HEK293 (cell line): ENCODE data around the gene EMP1.

Experiments used
- BCL11B ChIP-seq: fragments of 450-650 bp; formaldehyde crosslinking; IDR thresholded peaks from 2 replicates; pipeline ENCODE4 v1.5.1; 2016; ENCODE audit warnings: low read depth, missing biosample characterization, missing genetic modification characterization
- GLI2 ChIP-seq: fragments of 450-650 bp; formaldehyde crosslinking; IDR thresholded peaks from 2 replicates; pipeline ENCODE4; 2017; ENCODE audit warnings: missing biosample characterization, missing genetic modification characterization, low read depth, borderline replicate concordance
- GLIS1 ChIP-seq: fragments of 450-650 bp; formaldehyde crosslinking; IDR thresholded peaks from 2 replicates; pipeline ENCODE4 v1.5.1; 2016; ENCODE audit warnings: missing biosample characterization, missing genetic modification characterization
- KLF16 ChIP-seq: fragments of 450-650 bp; formaldehyde crosslinking; IDR thresholded peaks from 2 replicates; pipeline ENCODE4 v1.5.1; 2017; ENCODE audit warnings: missing biosample characterization, missing genetic modification characterization
- KLF8 ChIP-seq: fragments of 450-650 bp; formaldehyde crosslinking; IDR thresholded peaks from 2 replicates; pipeline ENCODE4 v1.5.1; 2016; ENCODE audit warnings: missing biosample characterization, missing genetic modification characterization
- SP2 ChIP-seq: fragments of 450-650 bp; formaldehyde crosslinking; IDR thresholded peaks from 2 replicates; pipeline ENCODE4 v1.5.1; 2016; ENCODE audit warnings: missing biosample characterization, missing genetic modification characterization
- SP7 ChIP-seq: fragments of 450-650 bp; formaldehyde crosslinking; IDR thresholded peaks from 2 replicates; pipeline ENCODE4 v1.5.1; 2016; ENCODE audit warnings: missing biosample characterization, missing genetic modification characterization
- YY2 ChIP-seq: fragments of 450-650 bp; formaldehyde crosslinking; IDR thresholded peaks from 2 replicates; pipeline ENCODE4 v1.5.1; 2016; ENCODE audit warnings: missing biosample characterization, missing genetic modification characterization
- ZBTB21 ChIP-seq: fragments of 450-650 bp; formaldehyde crosslinking; IDR thresholded peaks from 2 replicates; pipeline ENCODE4 v1.5.1; 2017; ENCODE audit warnings: missing biosample characterization, missing genetic modification characterization
- ZBTB8A ChIP-seq: fragments of 450-650 bp; formaldehyde crosslinking; IDR thresholded peaks from 2 replicates; pipeline ENCODE4 v1.5.1; 2016; ENCODE audit warnings: missing biosample characterization, missing genetic modification characterization
- ZFP41 ChIP-seq: fragments of 450-650 bp; formaldehyde crosslinking; IDR thresholded peaks from 2 replicates; pipeline ENCODE4 v1.5.1; 2016; ENCODE audit warnings: missing biosample characterization, missing genetic modification characterization, borderline replicate concordance
- ZIC2 ChIP-seq: fragments of 450-650 bp; formaldehyde crosslinking; IDR thresholded peaks from 2 replicates; pipeline ENCODE4 v1.5.1; 2016; ENCODE audit warnings: missing biosample characterization, missing genetic modification characterization
- ZNF132 ChIP-seq: fragments of 450-650 bp; formaldehyde crosslinking; IDR thresholded peaks from 2 replicates; pipeline ENCODE4 v1.5.1; 2017; ENCODE audit warnings: missing biosample characterization, missing genetic modification characterization, borderline replicate concordance
- ZNF133 ChIP-seq: fragments of 450-650 bp; formaldehyde crosslinking; IDR thresholded peaks from 2 replicates; pipeline ENCODE4 v1.5.1; 2016; ENCODE audit warnings: missing biosample characterization, missing genetic modification characterization
- ZNF175 ChIP-seq: fragments of 450-650 bp; formaldehyde crosslinking; IDR thresholded peaks from 2 replicates; pipeline ENCODE4 v1.5.1; 2016; ENCODE audit warnings: missing biosample characterization, missing genetic modification characterization
- ZNF202 ChIP-seq: fragments of 450-650 bp; formaldehyde crosslinking; IDR thresholded peaks from 2 replicates; pipeline ENCODE4 v1.5.1; 2016; ENCODE audit warnings: missing biosample characterization, missing genetic modification characterization, borderline replicate concordance
- ZNF214 ChIP-seq: fragments of 450-650 bp; formaldehyde crosslinking; IDR thresholded peaks from 2 replicates; pipeline ENCODE4 v1.5.1; 2017; ENCODE audit warnings: missing biosample characterization, mild to moderate bottlenecking, missing genetic modification characterization, borderline replicate concordance
- ZNF221 ChIP-seq: fragments of 450-650 bp; formaldehyde crosslinking; IDR thresholded peaks from 2 replicates; pipeline ENCODE4 v1.5.1; 2017; ENCODE audit warnings: missing biosample characterization, missing genetic modification characterization, borderline replicate concordance
- ZNF223 ChIP-seq: fragments of 450-650 bp; formaldehyde crosslinking; IDR thresholded peaks from 2 replicates; pipeline ENCODE4 v1.5.1; 2016; ENCODE audit warnings: missing biosample characterization, missing genetic modification characterization
- ZNF266 ChIP-seq: fragments of 450-650 bp; formaldehyde crosslinking; IDR thresholded peaks from 2 replicates; pipeline ENCODE4 v1.5.1; 2016; ENCODE audit warnings: missing biosample characterization, missing genetic modification characterization, low read depth
- ZNF311 ChIP-seq: fragments of 450-650 bp; formaldehyde crosslinking; IDR thresholded peaks from 2 replicates; pipeline ENCODE4 v1.5.1; 2017; ENCODE audit warnings: missing biosample characterization, missing genetic modification characterization, borderline replicate concordance
- ZNF335 ChIP-seq: fragments of 450-650 bp; formaldehyde crosslinking; conservative IDR thresholded peaks from 2 replicates; pipeline ENCODE4 v1.5.1; 2016; ENCODE audit warnings: missing biosample characterization, missing genetic modification characterization
- ZNF544 ChIP-seq: fragments of 450-650 bp; formaldehyde crosslinking; IDR thresholded peaks from 2 replicates; pipeline ENCODE4 v1.5.0; 2017; ENCODE audit warnings: missing biosample characterization, missing genetic modification characterization
- ZNF549 ChIP-seq: fragments of 450-650 bp; IDR thresholded peaks from 2 replicates; pipeline ENCODE4 v1.5.1; 2018; ENCODE audit warnings: missing biosample characterization, missing genetic modification characterization, mild to moderate bottlenecking, inconsistent platforms, moderate library complexity
- ZNF610 ChIP-seq: fragments of 450-650 bp; formaldehyde crosslinking; IDR thresholded peaks from 2 replicates; pipeline ENCODE4 v1.5.1; 2016; ENCODE audit warnings: missing biosample characterization, missing genetic modification characterization, borderline replicate concordance
- ZNF623 ChIP-seq: fragments of 450-650 bp; formaldehyde crosslinking; IDR thresholded peaks from 2 replicates; pipeline ENCODE4 v1.5.1; 2016; ENCODE audit warnings: missing biosample characterization, missing genetic modification characterization
- ZNF747 ChIP-seq: fragments of 450-650 bp; formaldehyde crosslinking; IDR thresholded peaks from 2 replicates; pipeline ENCODE4 v1.5.1; 2016; ENCODE audit warnings: missing biosample characterization, missing genetic modification characterization
- ZNF76 ChIP-seq: fragments of 450-650 bp; formaldehyde crosslinking; IDR thresholded peaks from 2 replicates; pipeline ENCODE4; 2016; ENCODE audit warnings: low read depth, missing biosample characterization, missing genetic modification characterization, borderline replicate concordance
- ZNF777 ChIP-seq: fragments of 450-650 bp; formaldehyde crosslinking; IDR thresholded peaks from 2 replicates; pipeline ENCODE4 v1.5.1; 2017; ENCODE audit warnings: missing biosample characterization, missing genetic modification characterization, borderline replicate concordance
- ZNF843 ChIP-seq: fragments of 450-650 bp; formaldehyde crosslinking; IDR thresholded peaks from 2 replicates; pipeline ENCODE4 v1.5.1; 2016; ENCODE audit warnings: missing biosample characterization, missing genetic modification characterization
- TF ChIP-seq, protein P1 (sequence below): fragments of 450-650 bp; formaldehyde crosslinking; IDR thresholded peaks from 2 replicates; pipeline ENCODE4 v1.5.1; 2016; ENCODE audit warnings: missing biosample characterization, missing genetic modification characterization
- TF ChIP-seq, protein P2 (sequence below): fragments of 450-650 bp; IDR thresholded peaks from 2 replicates; pipeline ENCODE4 v1.5.1; 2018; ENCODE audit warnings: missing biosample characterization, missing genetic modification characterization
- TF ChIP-seq, protein P3 (sequence below): fragments of 450-650 bp; formaldehyde crosslinking; IDR thresholded peaks from 2 replicates; pipeline ENCODE4 v1.5.1; 2016; ENCODE audit warnings: missing biosample characterization, missing genetic modification characterization

The EMP1 gene

DNA sequence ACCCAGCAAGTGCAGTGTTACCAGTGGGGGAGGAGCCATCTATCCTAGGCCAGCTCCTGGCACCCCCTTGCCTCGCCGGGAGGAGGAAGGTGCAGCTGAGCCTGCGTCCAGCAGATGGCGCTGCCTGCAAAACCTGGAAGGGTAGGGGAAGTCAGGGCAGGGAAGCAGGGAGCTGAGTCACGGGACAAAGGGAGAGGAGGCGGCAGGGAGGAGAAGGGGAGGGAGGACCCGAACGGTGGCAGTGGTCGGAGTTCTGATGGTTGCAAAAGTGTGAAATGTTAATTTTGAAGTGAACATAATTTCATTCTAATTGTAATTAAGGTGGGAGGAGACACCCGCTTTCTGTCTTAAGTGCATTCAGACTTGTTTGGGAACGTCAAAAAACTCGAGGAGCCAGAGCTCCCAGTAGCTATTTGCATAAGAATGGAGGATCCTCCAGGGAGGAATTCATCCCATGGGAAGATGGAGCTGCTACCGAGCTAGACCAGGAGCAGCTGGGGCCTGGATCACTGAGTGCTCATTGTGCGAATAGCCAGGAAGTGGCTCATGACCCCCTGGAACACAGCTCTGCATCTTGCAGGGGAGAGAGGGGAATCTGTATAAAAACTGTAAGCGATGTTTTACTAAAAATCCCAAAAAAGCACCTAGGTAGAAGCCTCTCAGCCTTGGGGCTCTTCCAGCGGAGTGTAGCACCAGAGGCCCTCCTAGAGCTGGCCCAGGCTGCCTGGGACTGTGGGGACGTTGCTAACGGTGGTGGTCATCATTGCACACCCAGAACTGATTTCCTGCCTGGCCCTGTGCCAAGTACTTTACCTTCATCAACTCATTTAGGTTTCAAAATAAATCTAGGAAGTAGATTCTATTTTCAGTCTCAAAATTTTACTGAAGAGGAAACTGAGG, 59.5 kb downstream of the EMP1 start (continued):
- TF ChIP-seq, protein P1, sequence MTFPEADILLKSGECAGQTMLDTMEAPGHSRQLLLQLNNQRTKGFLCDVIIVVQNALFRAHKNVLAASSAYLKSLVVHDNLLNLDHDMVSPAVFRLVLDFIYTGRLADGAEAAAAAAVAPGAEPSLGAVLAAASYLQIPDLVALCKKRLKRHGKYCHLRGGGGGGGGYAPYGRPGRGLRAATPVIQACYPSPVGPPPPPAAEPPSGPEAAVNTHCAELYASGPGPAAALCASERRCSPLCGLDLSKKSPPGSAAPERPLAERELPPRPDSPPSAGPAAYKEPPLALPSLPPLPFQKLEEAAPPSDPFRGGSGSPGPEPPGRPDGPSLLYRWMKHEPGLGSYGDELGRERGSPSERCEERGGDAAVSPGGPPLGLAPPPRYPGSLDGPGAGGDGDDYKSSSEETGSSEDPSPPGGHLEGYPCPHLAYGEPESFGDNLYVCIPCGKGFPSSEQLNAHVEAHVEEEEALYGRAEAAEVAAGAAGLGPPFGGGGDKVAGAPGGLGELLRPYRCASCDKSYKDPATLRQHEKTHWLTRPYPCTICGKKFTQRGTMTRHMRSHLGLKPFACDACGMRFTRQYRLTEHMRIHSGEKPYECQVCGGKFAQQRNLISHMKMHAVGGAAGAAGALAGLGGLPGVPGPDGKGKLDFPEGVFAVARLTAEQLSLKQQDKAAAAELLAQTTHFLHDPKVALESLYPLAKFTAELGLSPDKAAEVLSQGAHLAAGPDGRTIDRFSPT: no peak
- TF ChIP-seq, protein P2, sequence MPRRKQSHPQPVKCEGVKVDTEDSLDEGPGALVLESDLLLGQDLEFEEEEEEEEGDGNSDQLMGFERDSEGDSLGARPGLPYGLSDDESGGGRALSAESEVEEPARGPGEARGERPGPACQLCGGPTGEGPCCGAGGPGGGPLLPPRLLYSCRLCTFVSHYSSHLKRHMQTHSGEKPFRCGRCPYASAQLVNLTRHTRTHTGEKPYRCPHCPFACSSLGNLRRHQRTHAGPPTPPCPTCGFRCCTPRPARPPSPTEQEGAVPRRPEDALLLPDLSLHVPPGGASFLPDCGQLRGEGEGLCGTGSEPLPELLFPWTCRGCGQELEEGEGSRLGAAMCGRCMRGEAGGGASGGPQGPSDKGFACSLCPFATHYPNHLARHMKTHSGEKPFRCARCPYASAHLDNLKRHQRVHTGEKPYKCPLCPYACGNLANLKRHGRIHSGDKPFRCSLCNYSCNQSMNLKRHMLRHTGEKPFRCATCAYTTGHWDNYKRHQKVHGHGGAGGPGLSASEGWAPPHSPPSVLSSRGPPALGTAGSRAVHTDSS: no peak
- TF ChIP-seq ZNF76 (tag by site-specific recombination): peak; percentile 52; the same call in 1 of the 2 replicates
- TF ChIP-seq ZNF623: no peak
- peak; percentile 55; the same call in 1 of the 2 replicates for TF ChIP-seq ZNF610
- TF ChIP-seq ZNF843 (tag by site-specific recombination): no peak
- no peak for TF ChIP-seq ZFP41
- no peak for TF ChIP-seq ZNF311 (tag by site-specific recombination)
- no peak for TF ChIP-seq ZNF214 (tag by site-specific recombination)
- TF ChIP-seq YY2 (tag by site-specific recombination): no peak; the same call in 1 of the 2 replicates
- TF ChIP-seq GLI2 (tag by site-specific recombination): no peak
- no peak for TF ChIP-seq ZNF175 (tag by site-specific recombination)
- TF ChIP-seq ZBTB8A (tag by site-specific recombination): peak; percentile 61
- peak; percentile 43; the same call in 1 of the 2 replicates for TF ChIP-seq KLF16
- TF ChIP-seq ZNF777: no peak; the same call in 1 of the 2 replicates
- peak; percentile 56 for TF ChIP-seq GLIS1 (tag by site-specific recombination)
- no peak for TF ChIP-seq ZNF133 (tag by site-specific recombination)
- TF ChIP-seq SP7 (tag by site-specific recombination): peak; percentile 89
- no peak; the same call in 1 of the 2 replicates for TF ChIP-seq ZIC2
- TF ChIP-seq ZNF335 (tag by site-specific recombination): peak; percentile 78
- TF ChIP-seq ZBTB21 (tag by site-specific recombination): no peak
- no peak for TF ChIP-seq ZNF549 (tag by site-specific recombination)
- no peak for TF ChIP-seq ZNF223 (tag by site-specific recombination)
- no peak for TF ChIP-seq ZNF544 (tag by site-specific recombination)
- TF ChIP-seq ZNF202 (tag by site-specific recombination): no peak
- TF ChIP-seq ZNF266: no peak
- TF ChIP-seq ZNF221 (tag by site-specific recombination): no peak
- TF ChIP-seq ZNF132 (tag by site-specific recombination): no peak
- TF ChIP-seq SP2 (tag by site-specific recombination): no peak
- no peak for TF ChIP-seq BCL11B
- TF ChIP-seq, protein P3, sequence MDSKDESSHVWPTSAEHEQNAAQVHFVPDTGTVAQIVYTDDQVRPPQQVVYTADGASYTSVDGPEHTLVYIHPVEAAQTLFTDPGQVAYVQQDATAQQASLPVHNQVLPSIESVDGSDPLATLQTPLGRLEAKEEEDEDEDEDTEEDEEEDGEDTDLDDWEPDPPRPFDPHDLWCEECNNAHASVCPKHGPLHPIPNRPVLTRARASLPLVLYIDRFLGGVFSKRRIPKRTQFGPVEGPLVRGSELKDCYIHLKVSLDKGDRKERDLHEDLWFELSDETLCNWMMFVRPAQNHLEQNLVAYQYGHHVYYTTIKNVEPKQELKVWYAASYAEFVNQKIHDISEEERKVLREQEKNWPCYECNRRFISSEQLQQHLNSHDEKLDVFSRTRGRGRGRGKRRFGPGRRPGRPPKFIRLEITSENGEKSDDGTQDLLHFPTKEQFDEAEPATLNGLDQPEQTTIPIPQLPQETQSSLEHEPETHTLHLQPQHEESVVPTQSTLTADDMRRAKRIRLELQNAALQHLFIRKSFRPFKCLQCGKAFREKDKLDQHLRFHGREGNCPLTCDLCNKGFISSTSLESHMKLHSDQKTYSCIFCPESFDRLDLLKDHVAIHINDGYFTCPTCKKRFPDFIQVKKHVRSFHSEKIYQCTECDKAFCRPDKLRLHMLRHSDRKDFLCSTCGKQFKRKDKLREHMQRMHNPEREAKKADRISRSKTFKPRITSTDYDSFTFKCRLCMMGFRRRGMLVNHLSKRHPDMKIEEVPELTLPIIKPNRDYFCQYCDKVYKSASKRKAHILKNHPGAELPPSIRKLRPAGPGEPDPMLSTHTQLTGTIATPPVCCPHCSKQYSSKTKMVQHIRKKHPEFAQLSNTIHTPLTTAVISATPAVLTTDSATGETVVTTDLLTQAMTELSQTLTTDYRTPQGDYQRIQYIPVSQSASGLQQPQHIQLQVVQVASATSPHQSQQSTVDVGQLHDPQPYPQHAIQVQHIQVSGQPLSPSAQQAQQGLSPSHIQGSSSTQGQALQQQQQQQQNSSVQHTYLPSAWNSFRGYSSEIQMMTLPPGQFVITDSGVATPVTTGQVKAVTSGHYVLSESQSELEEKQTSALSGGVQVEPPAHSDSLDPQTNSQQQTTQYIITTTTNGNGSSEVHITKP (tag by site-specific recombination): peak; percentile 78
- TF ChIP-seq ZNF747 (tag by site-specific recombination): no peak
- TF ChIP-seq KLF8: peak; percentile 58; the same call in 1 of the 2 replicates
